BLaER1 treated with 17β-estradiol and CSF1 and Interleukin-3, amounts not matched to agents 10 nM and 100 nM (cell line): ENCODE measurements around the gene SMAD5.

Source experiments
- H3K27ac ChIP-seq, 11 experiments: shearing (Covaris generic); formaldehyde crosslinking; 2 replicates each; pipeline ENCODE4 v1.8.1; 2022
- H3K27me3 ChIP-seq, 11 experiments: shearing (Covaris generic); formaldehyde crosslinking; 2 replicates each; pipeline ENCODE4 v1.8.1; 2022
- H3K36me3 ChIP-seq, 11 experiments: shearing (Covaris generic); formaldehyde crosslinking; 2 replicates each; pipeline ENCODE4 v1.8.1; 2022
- H3K4me1 ChIP-seq, 10 experiments: shearing (Covaris generic); formaldehyde crosslinking; 2 replicates each; pipeline ENCODE4 v1.8.1; 2022
- H3K4me2 ChIP-seq, 11 experiments: shearing (Covaris generic); formaldehyde crosslinking; 2 replicates each; pipeline ENCODE4 v1.8.1; 2022
- H3K4me3 ChIP-seq, 10 experiments: shearing (Covaris generic); formaldehyde crosslinking; 2 replicates each; pipeline ENCODE4 v1.8.1; 2022
- H3K9ac ChIP-seq, 11 experiments: shearing (Covaris generic); formaldehyde crosslinking; 2 replicates each; pipeline ENCODE4 v1.8.1; 2022
- H3K9me3 ChIP-seq, 11 experiments: shearing (Covaris generic); formaldehyde crosslinking; replicated peaks in 1 of 11; 2 replicates each; pipeline ENCODE4 v1.8.1; 2022
- H4K20me1 ChIP-seq, 11 experiments: shearing (Covaris generic); formaldehyde crosslinking; 2 replicates each; pipeline ENCODE4 v1.8.1; 2022
- Cebpa-rat ChIP-seq, 11 experiments: shearing (Covaris generic); IDR thresholded peaks; 2 replicates each; pipeline ENCODE4 v1.8.1; 2022

SMAD5 gene

GRCh38 chr5:136159457-136159856, 26.8 kb downstream of the SMAD5 start:
- H3K27ac ChIP-seq = no peak overlapping the region
- no peak overlapping the region for H3K4me2 ChIP-seq
- no peak overlapping the region for H3K9ac ChIP-seq
- peaks cover 0 to 6% (median 0%) of the 10 kb centered on the region in 11 experiments; a peak in 2 of 22 replicates for H3K9me3 ChIP-seq
- H3K27me3 ChIP-seq = no peaks in the 10 kb centered on the region
- H3K4me3 ChIP-seq = no peak overlapping the region
- peaks cover 78 to 100% (median 87%) of the 10 kb centered on the region in 11 experiments for H3K36me3 ChIP-seq
- H3K4me1 ChIP-seq = peaks cover 0 to 5% (median 0%) of the 10 kb centered on the region in 10 experiments; a peak in 3 of 20 replicates
- peaks cover 5 to 93% (median 35%) of the 10 kb centered on the region in 11 experiments; a peak in 17 of 22 replicates for H4K20me1 ChIP-seq
- TF ChIP-seq Cebpa-rat (IDR thresholded peaks at IDR 0.05) = no peak

GRCh38 chr5:136162008-136162407, 29.4 kb downstream of the SMAD5 start:
- Histone ChIP-seq H3K36me3 (peaks cover 62 to 94% (median 76%) of the 10 kb centered on the region in 11 experiments), H3K4me1 (peaks cover 0 to 12% (median 4%) of the 10 kb centered on the region in 10 experiments; a peak in 7 of 20 replicates), H3K4me3 (no peak overlapping the region), H3K9ac (no peak overlapping the region), H3K9me3 (peaks cover 0 to 4% (median 0%) of the 10 kb centered on the region in 11 experiments; a peak in 1 of 22 replicates), H4K20me1 (peaks cover 5 to 79% (median 31%) of the 10 kb centered on the region in 11 experiments; a peak in 16 of 22 replicates), H3K27me3 (no peaks in the 10 kb centered on the region), H3K4me2 (no peak overlapping the region), H3K27ac (no peak overlapping the region)
- TF ChIP-seq Cebpa-rat (IDR thresholded peaks at IDR 0.05) = no peak

GRCh38 chr5:136164226-136164625, 31.6 kb downstream of the SMAD5 start:
- no peak for TF ChIP-seq Cebpa-rat (IDR thresholded peaks at IDR 0.05)
- Histone ChIP-seq H3K9me3 (no peaks in the 10 kb centered on the region), H3K27ac (no peak overlapping the region), H3K4me1 (peaks cover 0 to 18% (median 4%) of the 10 kb centered on the region in 10 experiments; a peak in 7 of 20 replicates), H4K20me1 (peaks cover 3 to 77% (median 32%) of the 10 kb centered on the region in 11 experiments; a peak in 17 of 22 replicates), H3K4me2 (no peak overlapping the region; a peak in 1 of 22 replicates), H3K27me3 (no peaks in the 10 kb centered on the region), H3K4me3 (no peak overlapping the region), H3K36me3 (peaks cover 63 to 94% (median 77%) of the 10 kb centered on the region in 11 experiments), H3K9ac (no peak overlapping the region)

GRCh38 chr5:136166909-136167308, 34.3 kb downstream of the SMAD5 start:
- Histone ChIP-seq H3K9me3 (no peaks in the 10 kb centered on the region), H3K27me3 (no peaks in the 10 kb centered on the region), H3K9ac (0 out of 22 replicates have a peak overlapping the region, but pooled peaks of 1 of the 11 experiments have one; percentile 15), H4K20me1 (peaks cover 3 to 61% (median 29%) of the 10 kb centered on the region in 11 experiments; a peak in 15 of 22 replicates), H3K27ac (no peak overlapping the region), H3K4me3 (no peak overlapping the region), H3K4me1 (peaks cover 0 to 19% (median 4%) of the 10 kb centered on the region in 10 experiments; a peak in 7 of 20 replicates), H3K4me2 (peak overlapping the region in 3 of 11 experiments; percentile 2 to 46 (median 39); a peak in 5 of 22 replicates), H3K36me3 (peaks cover 62 to 100% (median 79%) of the 10 kb centered on the region in 11 experiments)
- no peak for TF ChIP-seq Cebpa-rat (IDR thresholded peaks at IDR 0.05)

GRCh38 chr5:136169218-136169617, 36.6 kb downstream of the SMAD5 start:
- Histone ChIP-seq H3K4me2 (peak overlapping the region in 1 of 11 experiments; percentile 7; a peak in 1 of 22 replicates), H3K4me1 (peaks cover 0 to 19% (median under 1%) of the 10 kb centered on the region in 10 experiments; a peak in 6 of 20 replicates), H3K36me3 (peaks cover 58 to 96% (median 74%) of the 10 kb centered on the region in 11 experiments)

GRCh38 chr5:136174021-136174659, 41.5 kb downstream of the SMAD5 start:
- Histone ChIP-seq H3K4me1 (peaks cover 0 to 2% (median 0%) of the 10 kb centered on the region in 10 experiments; a peak in 1 of 20 replicates), H3K27me3 (no peaks in the 10 kb centered on the region), H3K4me2 (no peak overlapping the region), H3K4me3 (no peak overlapping the region), H3K36me3 (peaks cover 72 to 100% (median 84%) of the 10 kb centered on the region in 11 experiments), H3K9ac (no peak overlapping the region), H3K9me3 (no peaks in the 10 kb centered on the region), H4K20me1 (peaks cover 0 to 42% (median 14%) of the 10 kb centered on the region in 11 experiments; a peak in 13 of 22 replicates), H3K27ac (no peak overlapping the region)
- no peak for TF ChIP-seq Cebpa-rat (IDR thresholded peaks at IDR 0.05)

More at GRCh38 chr5:136169218-136169617, 36.6 kb downstream of the SMAD5 start:
- no peak overlapping the region for H3K9ac ChIP-seq
- H4K20me1 ChIP-seq = peaks cover 3 to 64% (median 27%) of the 10 kb centered on the region in 11 experiments; a peak in 16 of 22 replicates
- no peak overlapping the region for H3K27ac ChIP-seq
- no peaks in the 10 kb centered on the region for H3K27me3 ChIP-seq
- TF ChIP-seq Cebpa-rat (IDR thresholded peaks at IDR 0.05) = no peak
- no peaks in the 10 kb centered on the region for H3K9me3 ChIP-seq
- H3K4me3 ChIP-seq = no peak overlapping the region

- H3K4me3 ChIP-seq = no peak overlapping the region
- H3K4me2 ChIP-seq = no peak overlapping the region
- no peaks in the 10 kb centered on the region for H3K9me3 ChIP-seq
- H3K27me3 ChIP-seq = no peaks in the 10 kb centered on the region
- no peaks in the 10 kb centered on the region for H3K4me1 ChIP-seq
- H3K9ac ChIP-seq = no peak overlapping the region
- no peaks in the 10 kb centered on the region for H4K20me1 ChIP-seq
- no peak overlapping the region for H3K27ac ChIP-seq
- no peak for TF ChIP-seq Cebpa-rat (IDR thresholded peaks at IDR 0.05)
- peaks cover 26 to 73% (median 61%) of the 10 kb centered on the region in 11 experiments for H3K36me3 ChIP-seq
These were observed 50.0 kb downstream of the SMAD5 start for GRCh38 chr5:136182618-136183017.

GRCh38 chr5:136185974-136186665, 53.5 kb downstream of the SMAD5 start:
- no peak overlapping the region for H3K27ac ChIP-seq
- peaks cover 0 to 9% (median 0%) of the 10 kb centered on the region in 11 experiments; a peak in 1 of 22 replicates for H4K20me1 ChIP-seq
- no peak for TF ChIP-seq Cebpa-rat (IDR thresholded peaks at IDR 0.05)
- peaks cover 4 to 18% (median 6%) of the 10 kb centered on the region in 11 experiments; a peak in 21 of 22 replicates for H3K9me3 ChIP-seq
- no peak overlapping the region for H3K4me3 ChIP-seq
- peaks cover 29 to 67% (median 46%) of the 10 kb centered on the region in 11 experiments; a peak in 21 of 22 replicates for H3K36me3 ChIP-seq
- no peak overlapping the region for H3K9ac ChIP-seq
- no peaks in the 10 kb centered on the region for H3K4me1 ChIP-seq
- peaks cover 9 to 20% (median 13%) of the 10 kb centered on the region in 11 experiments for H3K27me3 ChIP-seq
- H3K4me2 ChIP-seq = no peak overlapping the region

GRCh38 chr5:136186796-136187195, 54.2 kb downstream of the SMAD5 start:
- Histone ChIP-seq H3K4me3 (no peak overlapping the region), H3K4me1 (no peaks in the 10 kb centered on the region), H3K27ac (no peak overlapping the region), H3K4me2 (no peak overlapping the region), H3K9me3 (peaks cover 11 to 25% (median 13%) of the 10 kb centered on the region in 11 experiments), H3K27me3 (peaks cover 15 to 27% (median 20%) of the 10 kb centered on the region in 11 experiments), H3K36me3 (peaks cover 32 to 67% (median 43%) of the 10 kb centered on the region in 11 experiments), H3K9ac (no peak overlapping the region), H4K20me1 (peaks cover 0 to 9% (median 0%) of the 10 kb centered on the region in 11 experiments; a peak in 1 of 22 replicates)
- no peak for TF ChIP-seq Cebpa-rat (IDR thresholded peaks at IDR 0.05)
